GM21515 (cell line): ENCODE measurements around the gene SEMA3F.

Source experiments
- ATAC-seq: cut with Tn5 transposase; IDR thresholded peaks from one replicate; pipeline ENCODE4 v1.9.1; 2021; ENCODE audit not compliant: unreplicated experiment

Gene SEMA3F

GRCh38 chr3:50230104-50230793, 75.1 kb downstream of the SEMA3F start:
- ATAC-seq = no peak

- ATAC-seq = no peak
Observed at GRCh38 chr3:50230794-50231125, 75.6 kb downstream of the SEMA3F start.

GRCh38 chr3:50231581-50231980, 76.5 kb downstream of the SEMA3F start:
- no peak for ATAC-seq

GRCh38 chr3:50232303-50232702, 77.2 kb downstream of the SEMA3F start:
- no peak for ATAC-seq

GRCh38 chr3:50233176-50233575, 78.1 kb downstream of the SEMA3F start:
- ATAC-seq = no peak

GRCh38 chr3:50235716-50236483, 80.8 kb downstream of the SEMA3F start, which contains the start of gene GNAI2:
Gene GNAI2, plus strand, starts transcription at chr3:50236204. Its CDS starts 132 bp downstream, at chr3:50236336.
- peak; percentile 92 for ATAC-seq

- ATAC-seq = no peak
Observed at GRCh38 chr3:50236484-50237132, 81.5 kb downstream of the SEMA3F start.

GRCh38 chr3:50237133-50237651, 82.1 kb downstream of the SEMA3F start:
- no peak for ATAC-seq

GRCh38 chr3:50237754-50238548, 82.8 kb downstream of the SEMA3F start:
- ATAC-seq = peak; percentile 27

GRCh38 chr3:50238549-50239026, 83.5 kb downstream of the SEMA3F start:
- ATAC-seq = no peak
